Stimulated activated naive CD4-positive, alpha-beta T cell (primary cell): Measurements from ENCODE around the gene UNC13C.
"Not testable (repeated sequence)": the region's sequence is repeated elsewhere in the genome, so short reads cannot be mapped to it uniquely, and the experiment has no call there.

Experiments
- DNase-seq, 6 experiments: peaks; one replicate each; lab custom pipeline; 2025; lab: John Stamatoyannopoulos, UW

The UNC13C gene

DNA sequence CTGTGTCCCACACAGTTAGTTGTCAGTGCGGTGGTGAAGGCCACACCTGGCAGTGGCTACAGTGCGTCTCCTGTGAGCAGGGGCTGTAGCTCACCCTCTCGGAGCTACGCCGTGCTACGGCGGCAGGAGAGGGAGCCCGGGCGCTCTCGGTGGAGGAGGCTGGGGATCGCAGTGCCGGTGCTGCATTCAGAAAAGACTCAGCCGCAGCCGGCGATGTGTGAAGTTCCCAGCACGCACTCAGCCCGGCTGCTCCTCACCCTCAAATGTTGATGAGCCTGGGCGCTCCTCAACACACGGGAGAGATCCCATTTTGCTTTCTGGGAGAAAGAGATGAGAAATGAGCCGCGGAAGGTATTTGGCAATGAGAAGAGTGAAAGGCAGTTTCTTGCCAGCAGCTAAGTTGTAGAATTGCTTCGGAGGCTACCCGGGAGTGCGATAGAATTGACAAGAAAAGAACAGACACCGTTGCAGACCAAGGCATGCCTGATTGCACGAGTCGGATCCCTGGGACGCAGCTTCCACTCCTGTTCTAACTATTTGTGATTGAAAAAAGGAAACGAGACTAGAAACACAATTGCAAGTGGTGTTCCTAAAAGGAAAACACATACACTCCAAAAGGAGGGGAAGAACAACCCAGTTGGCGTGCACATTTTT lies at the start of gene UNC13C:
UNC13C (plus strand) TSS at position 189 of the 654 bp plus-strand sequence. CDS start 34,463 bp downstream, outside the sequence.
- no peak for DNase-seq

DNA sequence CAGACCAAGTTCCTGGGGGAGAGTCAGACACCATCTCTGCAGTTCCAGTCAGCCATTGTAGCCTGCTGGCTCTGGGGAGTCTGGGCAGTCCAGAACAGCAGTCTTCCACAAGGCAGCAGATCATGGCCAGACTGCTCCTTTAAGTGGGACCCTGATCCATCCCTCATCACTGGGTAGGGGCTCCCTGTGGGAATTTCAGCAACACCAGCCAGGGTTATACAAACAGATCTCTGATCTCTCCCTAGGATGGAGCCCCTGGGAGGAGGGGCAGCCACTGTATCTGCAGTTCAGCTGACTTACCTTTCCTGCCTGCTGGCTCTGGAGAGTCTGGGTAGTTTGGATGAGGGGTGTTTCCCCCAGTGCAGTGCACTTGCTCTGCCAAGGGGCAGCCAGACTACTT lies 42.1 kb upstream of the UNC13C start:
- no peak for DNase-seq

DNA sequence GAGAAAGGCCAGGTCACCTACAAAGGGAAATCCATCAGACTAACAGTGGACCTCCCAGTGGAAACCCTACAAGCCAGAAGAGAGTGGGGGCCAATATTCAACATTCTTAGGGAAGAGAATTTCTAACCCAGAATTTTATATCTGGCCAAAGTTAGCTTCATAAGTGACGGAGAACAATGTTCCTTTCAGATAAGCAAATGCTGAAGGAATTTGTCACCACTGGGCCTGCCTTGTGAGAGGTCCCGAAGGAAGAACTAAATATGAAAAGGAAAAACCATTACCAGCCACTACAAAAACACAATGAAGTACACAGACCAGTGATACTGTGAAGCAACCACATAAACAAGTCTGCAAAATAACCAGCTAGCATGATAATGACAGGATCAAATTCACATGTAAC lies 40.6 kb upstream of the UNC13C start:
- DNase-seq = not testable (repeated sequence)

DNA sequence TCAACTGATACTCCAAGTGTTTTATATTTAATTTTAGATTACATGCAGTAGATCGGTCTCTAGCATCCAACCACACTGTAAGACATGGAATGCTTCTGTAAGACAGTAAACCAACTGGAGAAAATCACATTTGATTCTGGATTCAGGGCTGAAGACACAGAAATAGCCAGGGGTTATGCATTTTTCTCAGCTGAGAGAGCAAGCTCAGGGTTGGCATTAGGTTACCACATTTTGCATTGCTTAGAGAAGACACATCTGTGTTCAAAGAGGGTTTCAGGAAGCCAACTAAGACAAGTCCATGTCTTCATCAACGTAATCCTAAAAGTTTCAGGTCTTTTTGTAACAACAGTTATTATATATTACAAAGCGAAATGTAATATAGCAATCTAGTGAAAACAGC lies 27.7 kb upstream of the UNC13C start:
- no peak for DNase-seq

DNA sequence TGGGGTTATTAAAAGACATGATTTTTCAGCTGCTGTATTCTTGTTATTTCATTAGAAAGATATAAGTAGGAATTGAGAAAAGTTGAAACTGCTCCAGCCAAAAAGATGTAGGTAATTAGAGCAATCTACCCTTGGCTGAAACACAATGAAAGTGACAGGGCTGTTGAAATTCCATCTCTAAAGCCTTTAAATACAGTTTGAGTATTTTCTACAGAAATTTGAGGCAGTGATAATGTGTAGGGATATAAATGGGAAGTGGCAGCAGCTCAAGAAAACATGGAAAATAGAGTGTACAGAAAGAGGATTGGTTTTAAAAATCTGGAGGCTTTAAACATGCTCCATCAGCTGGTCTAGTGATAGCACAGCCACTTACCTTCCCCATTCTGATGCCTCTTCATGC lies 22.8 kb upstream of the UNC13C start:
- DNase-seq = no peak

DNA sequence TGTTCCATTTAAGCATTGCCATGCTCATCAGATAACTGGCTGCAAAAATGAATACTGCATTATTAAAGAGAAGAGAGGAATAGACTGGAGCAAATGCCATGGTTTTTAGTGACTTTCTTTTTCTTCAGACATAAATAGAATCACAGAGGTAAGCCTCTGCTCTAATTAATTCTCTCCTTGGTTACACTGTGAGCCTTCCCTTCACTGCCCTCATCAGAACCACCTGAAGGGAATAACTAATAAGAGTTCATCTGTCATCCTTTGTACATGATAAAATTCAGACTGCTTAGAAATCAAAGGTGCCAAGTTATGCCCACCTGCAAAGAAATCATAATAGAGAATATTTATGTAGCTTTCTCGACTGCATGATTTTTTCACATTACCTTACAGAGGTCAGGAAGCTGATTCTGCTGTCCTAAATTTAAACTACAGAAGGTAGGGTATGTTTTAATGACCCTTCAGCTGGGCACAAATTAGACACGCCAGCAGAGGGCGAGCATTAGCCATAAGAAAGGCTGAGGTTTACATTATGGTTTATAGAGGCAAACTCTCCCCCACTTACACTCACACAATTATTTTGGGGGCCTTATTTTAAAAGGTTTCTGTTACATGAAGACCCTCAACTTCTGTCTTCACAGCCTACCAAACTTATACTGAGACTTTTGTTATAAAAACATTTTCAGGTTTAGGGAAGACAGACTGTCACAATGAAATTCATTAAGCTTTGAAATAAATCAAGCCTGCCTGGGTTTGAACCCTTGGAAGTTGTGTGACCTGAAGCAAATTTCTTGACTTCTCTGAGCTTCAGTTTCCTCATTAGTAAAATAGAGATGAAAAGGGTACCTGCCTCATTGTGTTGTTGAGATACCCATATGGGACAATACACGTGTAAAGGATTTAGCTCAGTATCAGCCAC lies 15.3 kb upstream of the UNC13C start:
- DNase-seq = no peak

DNA sequence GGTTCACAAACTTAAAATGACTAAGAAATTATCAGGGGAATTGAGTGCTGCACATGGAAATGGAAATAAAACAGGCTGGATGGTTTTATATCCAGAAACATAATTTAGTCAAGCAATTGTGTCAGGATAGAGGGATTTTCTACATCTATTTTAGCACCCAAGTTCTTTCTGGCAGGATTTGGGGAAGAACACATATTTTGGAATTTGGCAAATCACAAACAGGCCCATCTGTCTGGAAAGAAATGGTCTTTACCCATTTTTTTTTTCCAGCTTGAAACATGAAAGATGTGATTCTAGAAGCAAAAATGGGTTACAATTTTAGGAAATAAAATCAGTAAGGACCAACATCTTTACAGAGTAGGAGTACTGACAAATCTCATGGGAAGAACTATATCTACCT lies 14.4 kb upstream of the UNC13C start:
- no peak for DNase-seq

DNA sequence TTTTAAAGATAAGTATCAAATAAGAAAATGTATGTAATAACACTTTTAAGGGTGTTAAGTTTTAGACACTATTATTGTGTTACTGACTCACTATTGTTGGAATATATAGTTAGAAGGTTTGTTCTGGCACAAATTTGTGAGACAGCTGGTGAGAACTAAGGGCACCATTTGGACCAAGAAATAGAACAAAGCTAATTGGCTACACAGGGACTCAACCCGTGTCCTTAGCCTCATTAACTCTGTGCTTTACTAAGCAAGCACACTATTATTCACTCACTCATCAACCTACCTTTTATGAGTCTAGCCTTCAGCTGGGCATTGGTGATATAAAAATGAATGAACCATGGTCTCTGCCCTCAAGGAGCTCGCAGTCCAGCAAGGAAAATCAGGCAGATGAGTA lies 4.1 kb upstream of the UNC13C start:
- DNase-seq = no peak

DNA sequence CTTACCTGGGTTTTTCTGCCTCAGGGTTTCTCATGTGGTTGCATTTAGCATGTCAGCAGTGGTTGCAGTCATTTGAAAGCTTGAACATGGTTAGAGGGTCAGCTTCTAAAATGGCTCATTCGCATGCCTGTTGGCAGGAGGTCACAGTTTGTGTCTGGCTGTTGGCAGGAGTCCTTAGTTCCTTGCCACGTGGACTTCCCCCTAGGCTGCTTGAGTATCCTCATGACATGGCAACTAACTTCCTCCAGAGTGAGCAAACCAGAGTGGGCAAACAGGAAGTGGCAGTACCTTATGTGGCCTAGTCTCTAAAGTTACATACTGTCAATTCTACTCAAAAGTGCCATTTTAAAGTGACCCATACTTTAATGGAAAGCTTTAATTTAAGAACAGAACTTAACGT lies 3.4 kb upstream of the UNC13C start:
- DNase-seq = no peak

DNA sequence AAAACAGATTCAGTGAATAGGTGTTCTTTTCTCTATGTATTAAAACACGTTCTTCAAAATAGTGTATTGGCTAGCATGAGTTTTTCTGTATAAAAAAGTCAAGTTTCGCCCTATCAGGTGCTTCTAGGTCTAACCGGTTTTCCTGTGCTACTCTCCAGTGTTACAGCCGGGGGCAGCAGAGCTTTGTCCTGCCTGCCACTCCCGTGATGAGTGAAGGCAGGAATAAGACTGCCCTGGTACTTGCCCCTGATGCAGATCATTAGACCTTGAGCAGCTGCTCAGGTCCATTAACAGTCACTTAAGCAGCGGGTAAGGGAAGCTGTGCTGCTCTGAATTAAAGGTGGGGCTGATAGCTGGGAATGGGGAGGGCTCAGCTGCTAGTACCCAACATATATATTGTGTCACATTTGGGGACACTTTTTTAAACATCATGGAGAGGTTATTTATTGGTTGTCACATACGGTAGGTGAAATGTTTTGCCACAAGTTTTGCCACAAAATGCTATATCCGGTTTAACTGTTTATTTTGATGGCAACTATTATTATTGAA lies 1.3 kb upstream of the UNC13C start:
- DNase-seq = no peak

DNA sequence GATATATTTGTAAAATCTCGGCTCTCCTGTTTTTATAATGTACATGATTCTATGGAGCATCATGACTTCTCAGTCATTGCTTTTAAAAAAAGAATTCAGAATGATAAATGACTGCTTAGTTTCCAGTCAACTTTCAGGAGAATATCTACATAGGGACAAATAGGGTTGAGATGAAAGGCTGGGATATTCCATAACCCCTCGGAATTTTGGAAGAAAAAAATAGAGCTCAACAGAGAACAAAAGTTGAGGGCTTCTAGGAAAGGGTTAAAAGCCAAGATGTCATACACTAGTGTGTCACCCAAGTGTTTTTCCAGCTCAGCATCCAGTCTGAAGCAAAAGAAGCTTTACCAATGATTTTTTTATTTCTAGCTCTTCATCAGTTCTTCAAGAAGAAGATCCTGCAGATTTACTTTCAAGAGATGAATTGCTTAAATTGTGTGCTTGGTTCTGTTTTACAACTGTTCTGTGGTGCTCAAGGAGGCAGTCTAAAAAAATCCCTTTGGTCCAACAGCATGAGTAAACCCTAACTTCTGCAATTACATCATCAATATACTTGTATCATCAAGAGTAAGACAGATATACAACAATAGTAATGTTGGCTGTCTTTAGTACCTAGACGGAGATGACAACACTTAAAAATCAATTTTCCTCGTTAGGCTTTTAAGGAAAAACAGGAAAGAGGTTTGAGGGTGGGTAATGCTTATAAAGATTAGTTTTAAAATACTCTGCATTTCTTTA lies 979 bp downstream of the UNC13C start:
- DNase-seq = no peak

DNA sequence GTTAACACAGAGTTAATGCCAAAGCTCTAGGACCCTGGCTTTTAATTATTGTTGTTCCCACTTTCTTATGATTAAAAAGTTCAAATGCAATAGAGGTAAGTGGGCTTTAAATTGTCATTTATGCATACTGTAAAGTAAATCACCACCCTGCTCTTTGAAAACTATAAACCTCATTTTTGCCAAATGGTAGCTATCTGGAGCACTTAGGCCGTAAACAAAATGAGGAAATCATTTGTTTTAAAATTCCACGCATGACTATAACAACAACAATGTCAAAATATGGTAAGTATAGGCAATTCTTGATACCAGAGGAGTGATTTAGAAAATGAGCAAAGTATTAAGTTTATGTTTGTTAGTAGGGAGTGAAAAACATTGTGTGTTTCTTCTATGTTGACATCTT lies 1.8 kb downstream of the UNC13C start:
- DNase-seq = no peak

DNA sequence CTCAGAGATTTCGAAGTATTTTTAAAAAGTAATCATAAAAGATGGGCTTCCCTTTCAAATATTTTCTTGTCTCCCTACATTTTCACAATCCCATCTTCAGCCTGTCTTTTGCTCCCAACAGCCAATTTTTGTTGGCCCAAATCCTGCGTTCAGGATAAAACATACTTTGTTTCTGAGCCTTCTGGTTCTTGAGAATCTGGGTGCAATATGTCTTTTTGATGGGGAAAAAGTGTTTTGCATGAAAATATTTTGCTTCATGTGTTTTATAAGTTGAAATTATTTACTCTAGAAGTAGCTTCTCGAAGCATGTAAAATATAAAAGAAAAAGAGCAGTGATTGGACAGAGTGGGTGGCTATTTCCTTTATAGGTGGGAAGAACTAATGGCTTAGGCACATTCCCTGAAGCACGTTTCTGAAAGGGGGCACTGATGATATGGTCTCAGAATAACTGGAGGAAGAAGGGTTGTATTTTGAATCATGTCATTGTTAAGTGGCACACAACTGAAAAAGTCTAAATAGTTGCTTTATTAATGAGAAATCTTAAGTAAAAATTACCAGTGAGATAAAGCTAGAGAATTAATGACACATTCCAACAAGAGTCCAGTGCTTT lies 3.9 kb downstream of the UNC13C start:
- DNase-seq = no peak

DNA sequence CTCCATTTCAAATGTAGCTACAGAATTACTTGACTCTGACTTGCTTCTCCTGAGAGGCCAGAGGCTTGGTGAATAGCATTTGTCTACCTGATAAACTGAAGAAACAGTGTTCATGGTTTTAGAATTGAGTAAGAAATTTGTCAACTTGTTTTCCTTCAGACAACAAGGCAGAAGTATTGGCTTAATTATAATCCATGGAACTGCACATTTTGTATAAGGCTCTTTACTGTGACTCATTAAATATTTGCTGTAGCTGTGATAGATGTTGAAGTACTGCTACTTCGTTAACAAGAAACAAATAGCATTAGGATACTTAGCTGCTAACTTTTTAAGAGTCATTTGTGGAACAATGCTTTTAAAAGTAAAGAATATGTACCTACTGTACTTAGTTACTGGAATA lies 4.6 kb downstream of the UNC13C start:
- DNase-seq = no peak

DNA sequence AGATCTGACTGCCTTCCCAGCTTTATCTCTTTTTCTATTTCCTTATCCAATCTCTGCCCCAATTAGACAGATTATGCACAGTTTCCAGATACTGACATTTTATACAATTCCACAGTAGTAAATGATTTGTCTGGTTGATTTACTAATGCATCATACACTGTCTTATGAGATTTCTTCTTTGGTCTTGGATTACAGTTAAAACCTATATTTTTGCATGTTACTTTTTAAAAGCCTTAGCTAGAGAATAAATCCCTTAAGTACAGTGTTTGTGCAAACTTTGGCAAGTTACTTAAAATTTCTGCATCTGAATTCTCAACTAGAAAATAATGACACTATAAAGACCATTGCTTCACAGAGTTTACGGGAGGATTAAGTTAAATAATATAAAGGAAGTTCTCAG lies 6.0 kb downstream of the UNC13C start:
- no peak for DNase-seq

DNA sequence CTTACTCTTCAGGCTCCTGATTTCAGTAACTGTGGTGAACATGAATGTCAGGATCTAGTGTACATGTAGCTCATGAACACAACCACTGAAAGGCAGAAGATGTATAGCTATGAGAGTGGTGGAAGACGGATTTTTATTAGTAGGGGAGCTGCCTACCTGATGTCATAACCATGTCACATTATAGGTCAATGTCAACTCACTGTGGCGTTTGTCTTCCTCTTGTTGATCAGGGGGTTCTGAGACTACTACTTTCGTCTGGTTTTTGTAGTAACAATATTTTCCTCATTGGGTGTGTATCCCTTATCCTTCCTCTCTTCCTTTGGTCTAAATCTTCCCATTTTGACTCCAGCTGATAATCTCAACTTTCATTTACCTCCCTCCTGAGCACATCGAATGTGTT lies 7.3 kb downstream of the UNC13C start:
- no peak for DNase-seq

DNA sequence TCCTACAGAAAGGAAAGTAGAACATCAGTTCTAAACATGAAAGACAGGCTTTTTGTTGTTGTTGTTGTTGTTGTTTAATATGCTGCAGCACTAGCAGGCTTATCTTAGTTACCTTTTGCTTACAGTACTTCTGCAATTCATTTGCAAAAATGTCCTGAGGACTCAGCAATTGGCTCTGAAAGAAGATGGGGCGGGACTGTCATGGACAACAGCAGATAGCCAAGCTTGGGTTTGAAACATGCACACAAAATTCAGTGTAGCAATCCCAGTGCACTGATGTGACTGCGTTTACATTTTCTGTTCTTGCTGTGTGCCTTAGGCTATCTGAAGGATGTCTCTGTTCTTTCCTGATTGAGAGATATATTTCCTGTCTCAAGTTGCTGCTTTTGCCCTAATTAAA lies 9.2 kb downstream of the UNC13C start:
- no peak for DNase-seq

DNA sequence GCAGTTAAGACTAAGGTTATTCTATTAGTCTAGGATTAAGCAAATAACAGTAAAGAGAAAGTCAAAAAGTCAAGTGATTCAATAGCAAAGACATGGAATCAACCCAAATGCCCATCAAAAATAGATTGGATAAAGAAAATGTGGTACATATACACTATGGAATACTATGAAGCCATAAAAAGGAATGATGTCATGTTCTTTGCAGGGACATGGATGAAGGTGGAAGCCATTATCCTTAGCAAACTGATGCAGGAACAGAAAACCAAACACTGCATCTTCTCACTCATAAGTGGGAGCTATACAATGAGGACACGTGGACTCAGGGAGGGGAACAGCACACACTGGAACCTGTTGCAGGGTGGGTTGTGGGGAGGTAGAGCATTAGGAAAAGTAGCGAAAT lies 29.0 kb downstream of the UNC13C start:
- no peak for DNase-seq

DNA sequence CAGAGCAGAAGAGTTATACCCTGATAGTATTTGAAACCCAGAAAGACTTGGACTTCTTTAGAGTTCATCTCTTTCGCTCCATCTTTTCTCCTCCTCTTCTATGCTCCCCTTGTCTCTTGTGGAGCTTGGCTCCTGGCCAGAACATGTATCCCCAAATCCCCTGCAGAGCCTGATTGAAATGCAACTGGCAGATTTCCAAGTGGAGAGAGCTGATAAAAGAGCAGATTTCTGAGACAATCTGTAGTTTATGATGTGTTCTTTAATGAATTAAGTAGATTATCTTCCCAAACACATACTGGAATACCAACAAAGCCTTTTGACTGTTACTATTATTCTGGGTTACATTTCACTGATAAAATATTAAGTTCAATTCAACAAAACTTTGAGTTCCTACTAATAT lies 33.4 kb downstream of the UNC13C start:
- no peak for DNase-seq

DNA sequence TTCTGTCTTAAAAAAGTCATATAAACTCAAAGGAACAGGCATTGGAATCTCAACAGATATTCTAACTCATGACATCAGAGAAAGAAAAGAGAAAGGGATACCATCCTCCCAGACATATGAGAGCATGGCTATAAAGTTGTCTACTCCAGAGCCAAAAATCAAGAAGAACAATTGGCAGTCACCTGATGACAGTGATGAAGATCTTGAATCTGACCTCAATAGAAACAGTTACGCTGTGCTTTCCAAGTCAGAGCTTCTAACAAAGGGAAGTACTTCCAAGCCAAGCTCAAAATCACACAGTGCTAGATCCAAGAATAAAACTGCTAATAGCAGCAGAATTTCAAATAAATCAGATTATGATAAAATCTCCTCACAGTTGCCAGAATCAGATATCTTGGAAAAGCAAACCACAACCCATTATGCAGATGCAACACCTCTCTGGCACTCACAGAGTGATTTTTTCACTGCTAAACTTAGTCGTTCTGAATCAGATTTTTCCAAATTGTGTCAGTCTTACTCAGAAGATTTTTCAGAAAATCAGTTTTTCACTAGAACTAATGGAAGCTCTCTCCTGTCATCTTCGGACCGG lies 35.9 kb downstream of the UNC13C start:
- DNase-seq = no peak

DNA sequence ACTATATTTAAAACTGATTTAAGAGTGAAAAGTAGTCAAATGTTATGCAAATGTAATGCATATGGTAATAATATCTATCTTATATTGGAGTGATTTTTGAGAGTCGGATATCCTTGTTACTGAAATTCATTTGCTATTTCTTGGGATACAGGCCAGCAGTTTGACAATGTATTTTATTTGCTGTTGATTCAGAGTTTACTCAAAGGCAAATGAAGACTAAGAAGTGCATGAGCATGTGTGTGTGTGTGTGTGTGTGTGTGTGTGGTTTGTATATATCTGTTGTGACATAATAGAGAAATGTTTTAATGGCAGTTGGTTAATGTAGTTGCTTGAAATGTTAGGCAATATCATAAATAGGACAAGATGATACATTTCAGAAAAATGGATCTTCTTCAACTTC lies 39.0 kb downstream of the UNC13C start:
- DNase-seq = no peak

DNA sequence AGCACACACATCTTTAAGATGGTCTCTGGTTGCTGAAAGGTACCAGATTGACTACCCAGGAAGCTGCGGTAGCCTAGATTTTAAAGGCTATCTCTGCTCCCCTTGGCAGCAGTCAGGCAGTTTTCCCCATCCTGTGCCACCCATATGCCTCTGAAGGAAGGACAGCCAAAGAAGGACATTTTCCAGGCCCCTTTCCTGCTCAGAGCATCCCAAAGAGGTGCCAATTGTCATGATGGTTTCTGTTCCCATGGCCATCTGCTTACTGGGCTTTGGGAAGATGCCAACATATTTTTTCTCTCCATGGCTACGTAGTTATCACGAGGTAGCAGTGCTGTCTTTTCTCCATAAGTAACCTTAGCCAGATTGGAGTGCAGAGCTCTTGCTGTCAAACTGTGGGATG lies 39.7 kb downstream of the UNC13C start:
- no peak for DNase-seq
